G401.6 (cell line): Measurements from ENCODE around the gene GLIPR1L1.
"Not testable (repeated sequence)": the region's sequence is repeated elsewhere in the genome, so short reads cannot be mapped to it uniquely, and the experiment has no call there.

Experiments used
- FAIRE-seq: peaks from 2 replicates; lab custom pipeline; 2012; peaks lifted over from hg19 to GRCh38; lab: Jason Lieb, UNC

The GLIPR1L1 gene, protein sequence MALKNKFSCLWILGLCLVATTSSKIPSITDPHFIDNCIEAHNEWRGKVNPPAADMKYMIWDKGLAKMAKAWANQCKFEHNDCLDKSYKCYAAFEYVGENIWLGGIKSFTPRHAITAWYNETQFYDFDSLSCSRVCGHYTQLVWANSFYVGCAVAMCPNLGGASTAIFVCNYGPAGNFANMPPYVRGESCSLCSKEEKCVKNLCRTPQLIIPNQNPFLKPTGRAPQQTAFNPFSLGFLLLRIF

DNA sequence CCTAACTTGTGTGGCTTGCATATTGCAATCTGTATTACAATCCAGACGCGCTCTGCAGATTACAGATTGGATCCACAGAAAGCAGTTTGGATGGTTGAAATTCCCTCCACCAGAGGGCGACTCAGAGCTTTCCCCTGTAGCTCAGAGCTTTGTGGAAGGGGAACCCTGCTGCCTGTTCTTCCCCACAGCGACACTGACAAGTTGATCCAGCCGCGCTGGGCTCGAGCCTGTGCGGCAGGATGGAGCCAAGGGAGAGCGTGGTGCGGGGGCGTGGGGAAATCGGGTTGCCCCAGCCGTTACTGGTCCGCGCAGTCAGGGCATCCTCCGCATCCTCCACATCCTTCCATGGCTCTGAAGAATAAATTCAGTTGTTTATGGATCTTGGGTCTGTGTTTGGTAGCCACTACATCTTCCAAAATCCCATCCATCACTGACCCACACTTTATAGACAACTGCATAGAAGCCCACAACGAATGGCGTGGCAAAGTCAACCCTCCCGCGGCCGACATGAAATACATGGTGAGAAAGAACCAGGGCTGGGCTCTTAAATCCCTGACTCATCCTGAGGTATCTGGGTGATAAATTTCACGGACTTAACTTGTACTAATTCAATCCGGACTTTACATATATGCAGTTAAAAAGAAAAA lies at the start of gene GLIPR1L1:
Gene GLIPR1L1, plus strand, starts transcription at position 287 of the 647 bp plus-strand sequence. Its CDS starts 59 bp downstream, at position 346.
- FAIRE-seq = peak; percentile 89

DNA sequence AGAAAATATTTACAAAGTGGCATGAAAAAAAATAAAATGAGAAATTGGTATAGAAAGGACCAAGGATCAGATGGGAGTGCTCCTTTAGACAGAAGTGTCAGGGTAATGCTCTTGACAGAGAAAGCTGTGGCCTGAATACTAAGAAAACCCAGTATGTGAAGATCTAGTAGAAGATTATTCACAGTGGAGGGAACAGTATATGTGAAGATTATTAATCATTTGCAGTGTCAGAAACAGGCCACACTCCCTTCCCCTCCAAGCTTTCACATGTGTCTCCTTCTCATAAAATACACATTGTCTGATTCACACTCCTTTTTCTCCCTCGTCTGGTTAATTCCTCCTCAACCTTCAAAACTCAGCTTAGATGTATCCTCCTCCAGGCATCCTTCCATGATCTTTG lies 45.6 kb upstream of the GLIPR1L1 start:
- FAIRE-seq = no peak

DNA sequence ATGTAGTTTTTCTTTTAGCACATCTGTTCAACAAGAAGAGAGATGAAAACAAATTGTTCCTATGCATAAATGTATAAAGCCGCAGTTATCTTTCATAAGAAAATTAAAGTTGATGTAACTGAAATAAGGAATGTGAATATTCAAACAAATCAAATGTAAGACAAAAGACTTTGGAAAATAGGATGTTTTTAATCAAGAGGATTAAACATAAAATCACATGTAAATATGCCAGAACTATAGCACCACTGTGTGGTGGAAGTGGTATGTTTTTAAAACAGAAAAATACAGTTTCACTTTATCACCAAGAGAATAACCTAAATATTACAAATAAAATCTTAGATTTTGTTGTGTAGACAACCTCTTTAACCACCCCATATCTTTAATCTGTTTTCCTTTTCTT lies 44.7 kb upstream of the GLIPR1L1 start:
- FAIRE-seq = peak; percentile 94

DNA sequence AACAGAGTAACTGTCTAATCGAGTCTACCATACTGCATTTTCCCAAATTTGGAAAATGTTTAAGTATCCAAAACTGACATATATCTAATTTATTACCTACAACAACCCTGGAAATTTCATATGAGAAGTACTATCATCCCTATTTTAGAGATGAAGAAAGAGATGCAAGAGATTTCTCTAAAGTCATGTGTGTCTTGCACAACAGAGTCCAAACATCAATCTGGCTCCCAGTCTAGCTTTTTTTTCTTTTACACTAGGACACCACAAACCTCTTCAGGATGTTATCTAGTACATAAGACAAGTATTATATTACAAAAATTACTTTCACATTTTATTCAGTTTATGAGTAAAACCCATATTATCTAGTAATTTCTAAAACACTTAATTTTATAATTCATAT lies 43.5 kb upstream of the GLIPR1L1 start:
- FAIRE-seq = no peak

DNA sequence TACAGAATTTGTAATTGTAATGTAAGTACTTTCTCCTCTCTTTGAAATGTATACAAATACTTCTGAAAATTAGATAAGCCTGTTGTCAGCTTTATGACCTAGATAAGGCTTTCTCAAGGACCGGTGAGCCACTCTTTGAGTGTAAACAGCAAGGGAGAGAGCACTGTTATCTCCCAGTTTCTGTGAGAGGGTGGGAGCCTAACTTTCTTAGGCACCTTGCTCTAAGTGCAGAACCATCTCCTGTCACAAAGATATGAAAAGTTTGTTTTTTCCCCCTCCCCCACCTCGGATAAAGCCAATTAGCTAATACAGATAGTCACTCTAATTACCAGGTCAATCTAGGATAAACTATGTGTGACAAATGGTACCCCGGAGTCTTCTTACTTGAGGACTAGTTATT lies 40.1 kb upstream of the GLIPR1L1 start:
- no peak for FAIRE-seq

DNA sequence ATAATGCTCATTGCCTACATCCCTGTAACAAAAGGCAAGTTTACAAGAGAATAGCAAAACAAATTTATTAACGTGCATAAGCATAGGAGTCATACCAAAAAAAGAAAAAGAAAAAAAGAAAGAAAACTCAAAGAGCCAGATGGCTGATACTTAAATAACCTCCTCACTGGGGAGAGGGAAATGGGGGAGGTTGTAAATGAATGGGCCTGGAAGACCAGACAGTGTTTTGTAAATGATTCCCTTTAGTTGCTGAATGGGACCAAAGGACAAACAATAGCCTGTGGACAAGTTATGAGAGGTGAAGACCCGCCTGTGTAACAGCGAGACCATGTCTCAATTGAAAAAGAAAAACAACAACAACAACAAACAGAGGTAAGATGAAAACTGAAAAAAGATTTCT lies 39.7 kb upstream of the GLIPR1L1 start:
- FAIRE-seq = no peak

DNA sequence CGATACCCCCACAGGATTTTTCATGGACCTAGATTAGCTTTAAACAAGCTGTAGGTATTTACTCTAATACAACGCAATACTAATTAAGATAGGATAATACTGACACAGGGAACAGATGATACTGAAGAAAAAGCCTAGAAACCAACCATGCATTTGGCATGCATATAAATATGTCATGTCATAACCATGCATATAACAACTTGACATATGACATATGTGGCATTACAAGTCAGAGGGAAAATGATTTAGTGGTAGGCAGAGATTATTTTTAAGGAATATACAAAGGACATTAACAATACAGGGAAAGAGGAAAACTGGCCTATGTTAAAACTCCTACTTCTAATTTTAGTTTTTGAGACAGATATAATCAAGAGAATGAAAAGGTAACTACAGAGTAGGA lies 32.2 kb upstream of the GLIPR1L1 start:
- no peak for FAIRE-seq

DNA sequence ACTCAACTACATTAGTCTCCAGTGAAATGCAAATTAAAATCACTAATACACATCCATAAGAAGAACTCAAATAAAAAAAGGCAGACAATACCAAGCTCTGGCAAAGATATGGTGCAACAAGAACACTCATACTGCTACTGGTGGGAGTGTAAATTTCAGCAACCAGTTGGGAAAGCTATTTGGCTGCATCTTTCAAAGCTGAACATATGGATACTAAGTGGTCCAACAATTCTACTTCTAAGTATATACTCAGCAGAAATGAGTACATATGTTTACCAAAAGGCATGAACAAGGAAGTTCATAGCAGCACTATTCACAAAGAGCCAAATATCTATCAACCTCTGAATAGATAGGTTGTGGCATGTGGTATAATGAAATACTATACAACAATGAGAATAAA lies 31.7 kb upstream of the GLIPR1L1 start:
- no peak for FAIRE-seq

DNA sequence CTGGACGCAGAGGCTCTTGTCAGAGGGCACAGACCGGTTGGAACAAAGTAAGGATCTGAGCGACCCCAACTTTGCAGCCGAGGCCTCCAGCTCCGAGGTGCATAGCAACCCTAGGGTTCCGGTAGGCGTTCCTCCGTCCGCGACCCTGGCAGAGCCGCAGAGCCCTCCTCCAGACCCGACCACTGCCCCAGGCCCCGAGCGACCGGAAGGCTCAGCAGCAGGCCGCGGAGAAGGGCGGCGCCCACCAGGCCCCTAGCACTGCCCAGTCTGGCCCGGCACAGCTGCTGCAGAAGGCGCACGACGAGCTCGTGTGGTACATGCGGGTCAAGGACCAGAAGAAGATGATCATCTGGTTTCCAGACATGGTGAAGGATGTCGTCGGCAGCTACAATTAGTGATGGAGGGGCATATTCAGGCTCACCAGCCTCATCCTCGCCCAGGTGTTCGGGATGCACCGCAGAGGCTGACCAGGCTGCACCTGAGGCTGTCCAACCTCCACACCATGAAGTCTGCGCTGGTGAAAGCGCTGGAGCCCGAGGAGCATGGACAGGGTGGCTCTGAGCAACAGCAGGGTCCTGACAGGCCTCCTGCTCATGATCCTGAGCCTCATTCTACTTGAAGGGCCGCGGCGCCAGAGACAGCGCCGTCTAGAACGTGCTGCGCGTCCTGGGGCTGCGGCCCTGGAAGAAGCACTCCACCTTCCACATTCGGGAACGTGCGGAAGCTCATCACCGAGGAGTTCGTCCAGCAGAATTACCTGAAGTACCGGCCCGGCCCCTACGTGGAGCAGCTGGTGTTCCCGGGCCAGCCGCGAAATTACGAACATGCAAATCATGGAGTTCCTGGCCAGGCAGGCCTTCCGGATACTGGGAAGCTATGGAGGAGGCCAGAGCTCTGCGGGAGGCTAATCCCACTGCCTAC lies 28.8 kb upstream of the GLIPR1L1 start:
- no peak for FAIRE-seq

DNA sequence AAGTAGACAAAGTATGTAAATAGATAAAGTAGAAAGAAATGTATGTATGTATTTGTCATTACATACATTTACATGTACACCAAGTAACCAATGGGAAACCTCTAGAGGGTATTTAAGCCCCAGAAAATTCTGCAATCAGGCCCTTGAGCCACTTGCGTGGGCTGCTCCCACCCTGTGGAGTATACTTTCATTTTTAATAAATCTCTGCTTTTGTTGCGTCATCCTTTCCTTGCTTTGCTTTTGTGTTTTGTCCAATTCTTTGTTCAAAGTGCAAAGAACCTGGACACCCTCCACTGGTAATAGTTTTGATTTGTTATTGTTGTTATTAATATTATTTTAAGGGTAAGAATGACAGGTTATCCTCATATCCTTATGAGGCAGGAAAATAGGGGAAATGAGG lies 26.2 kb upstream of the GLIPR1L1 start:
- FAIRE-seq = no peak

DNA sequence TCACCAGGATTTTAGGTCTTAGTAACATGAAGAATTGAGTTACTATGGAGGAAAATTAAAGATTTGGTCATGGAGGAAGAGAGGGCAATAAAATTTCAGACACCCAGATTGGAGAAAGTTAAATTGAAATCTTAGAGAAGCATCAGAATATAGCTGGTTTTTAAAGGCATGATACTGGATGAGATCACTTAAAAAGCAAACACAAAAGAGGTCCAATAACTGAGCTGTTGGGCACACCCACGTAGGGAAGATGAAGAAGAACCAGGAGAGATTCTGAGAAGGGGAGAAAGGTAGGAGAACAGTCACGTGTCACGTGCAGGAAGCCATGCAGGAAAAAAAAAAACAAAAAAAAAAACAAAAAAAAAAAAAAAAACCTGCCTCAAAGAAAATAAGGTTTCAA lies 23.1 kb upstream of the GLIPR1L1 start:
- no peak for FAIRE-seq

DNA sequence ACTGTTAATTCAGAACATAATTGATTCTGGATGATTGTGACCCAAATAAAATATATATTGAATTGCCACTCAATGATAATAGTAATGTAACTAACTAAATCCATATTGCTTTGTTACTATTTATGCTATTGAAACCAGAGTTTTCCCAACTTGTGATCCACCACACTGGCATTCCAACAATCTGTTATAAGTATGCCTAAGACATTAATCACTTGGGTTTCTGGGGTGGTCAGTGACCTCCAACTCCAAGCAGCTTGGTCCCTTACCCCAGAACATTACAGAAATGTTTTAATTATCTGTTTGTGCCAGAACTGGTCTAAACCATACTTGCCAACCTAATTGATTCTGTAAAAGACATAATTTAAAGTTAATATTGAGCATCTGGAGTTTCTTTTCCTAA lies 19.0 kb upstream of the GLIPR1L1 start:
- FAIRE-seq = peak; percentile 95

DNA sequence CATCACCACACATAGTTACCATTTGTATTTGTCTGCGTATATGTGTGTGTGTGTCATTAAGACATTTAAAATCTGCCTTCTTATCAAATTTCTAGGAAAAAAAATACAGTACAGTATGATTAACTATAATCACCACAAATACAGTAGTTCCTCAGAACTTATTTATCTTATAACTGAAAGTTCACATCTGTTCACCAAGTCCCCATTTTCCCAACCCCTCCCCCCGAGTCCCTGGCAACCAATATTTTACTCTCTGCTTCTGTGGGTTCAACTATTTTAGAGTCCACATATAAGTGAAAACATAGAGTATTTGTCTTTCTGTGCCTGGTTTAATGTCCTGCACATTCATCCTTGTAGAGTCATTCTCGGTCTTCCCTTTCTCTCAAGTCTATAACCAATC lies 16.7 kb upstream of the GLIPR1L1 start:
- no peak for FAIRE-seq

DNA sequence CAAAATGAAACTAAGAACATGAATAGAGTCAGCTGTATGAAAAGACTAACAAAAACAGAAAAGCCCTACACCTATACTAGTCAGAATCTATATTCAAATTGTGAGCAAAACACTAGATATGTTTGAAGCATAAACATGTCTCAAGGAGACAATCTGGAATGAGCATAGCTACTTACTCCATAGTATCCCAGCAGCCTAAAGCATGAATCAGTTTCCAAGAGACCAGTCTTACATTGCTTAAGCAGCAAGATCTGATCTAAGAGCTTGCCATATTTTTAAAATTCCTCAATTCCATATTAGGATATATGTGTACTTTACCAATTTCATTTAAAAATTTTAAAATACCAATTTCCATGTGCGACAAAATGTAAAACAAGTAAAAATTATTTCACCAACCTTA lies 12.0 kb upstream of the GLIPR1L1 start:
- FAIRE-seq = peak; percentile 87

DNA sequence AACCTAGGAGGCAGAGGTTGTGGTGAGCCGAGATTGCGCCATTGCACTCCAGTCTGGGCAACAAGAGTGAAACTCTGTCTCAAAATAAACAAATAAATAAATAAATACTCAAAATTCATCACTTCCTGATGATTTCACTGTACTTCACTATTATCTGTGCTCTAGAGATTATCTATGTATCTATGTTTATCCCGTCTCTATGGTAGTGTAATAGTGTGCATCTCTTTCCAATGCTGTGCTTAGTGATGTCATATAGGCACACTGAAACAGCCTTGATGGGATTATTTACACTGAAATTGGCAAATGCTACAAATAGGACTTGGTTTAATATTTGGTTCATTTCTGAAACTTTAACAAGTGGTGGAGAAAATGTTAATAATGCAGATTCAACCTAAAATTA lies 10.8 kb upstream of the GLIPR1L1 start:
- no peak for FAIRE-seq

DNA sequence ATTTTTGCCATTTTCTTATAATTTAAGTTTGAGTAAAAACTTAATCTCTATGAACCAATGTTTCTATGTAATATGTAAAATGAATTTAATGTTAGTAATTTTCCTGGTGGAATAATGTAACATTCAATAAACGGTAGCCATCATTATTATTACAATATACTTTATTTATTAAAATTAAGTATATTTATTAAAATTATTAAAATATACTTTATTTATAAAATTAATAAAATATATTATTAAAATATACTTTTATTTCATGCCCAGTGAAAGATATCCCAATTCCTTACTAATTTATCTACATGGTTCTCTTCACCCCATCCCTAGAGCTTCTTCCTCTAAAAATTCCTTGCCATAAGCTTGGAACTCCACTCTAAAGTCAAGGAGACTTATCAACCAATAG lies 6.8 kb upstream of the GLIPR1L1 start:
- no peak for FAIRE-seq

DNA sequence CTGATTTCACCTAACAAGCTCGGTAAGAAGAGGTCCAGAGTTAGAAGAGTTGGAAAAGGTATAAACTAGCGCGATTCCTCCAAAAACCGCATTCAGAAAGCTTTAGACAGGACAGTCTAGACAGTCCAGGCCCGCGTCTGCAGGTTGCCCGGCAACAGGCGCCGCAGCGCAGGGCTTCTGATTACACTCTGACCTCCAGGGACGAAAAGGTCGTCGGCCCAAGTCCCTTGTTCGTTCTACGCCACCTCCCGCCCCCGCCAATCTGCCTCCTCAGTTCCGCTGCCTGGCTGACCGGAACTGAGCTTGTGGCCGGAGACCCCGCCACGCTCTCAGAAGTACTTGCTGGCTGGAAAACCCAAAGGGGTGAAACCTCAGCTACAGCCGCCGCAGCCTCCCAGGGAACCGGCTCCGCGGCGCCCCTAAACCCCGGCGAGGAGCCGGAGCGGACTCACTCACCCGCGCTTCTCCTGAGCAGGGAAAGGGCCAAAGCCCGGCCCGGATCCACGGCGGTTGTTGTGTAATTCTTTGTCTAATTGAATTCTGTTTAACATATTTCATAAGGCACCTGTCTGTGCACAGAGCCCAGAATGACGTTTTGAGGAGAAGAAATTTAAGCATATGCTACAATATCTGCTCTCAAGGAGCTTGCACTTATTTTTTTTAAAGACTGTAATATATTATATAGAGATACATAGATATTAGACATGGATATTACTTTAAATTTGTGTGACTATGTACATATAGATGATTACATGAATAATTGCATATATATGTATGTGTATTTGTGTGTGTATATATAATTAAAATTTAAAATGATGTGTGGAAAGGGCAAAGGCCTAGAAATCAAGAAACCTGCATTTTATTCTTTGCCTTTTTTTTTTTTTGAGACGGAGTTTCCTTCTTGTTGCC lies 4.3 kb upstream of the GLIPR1L1 start, which contains the start of gene CAPS2:
Gene CAPS2, minus strand, starts transcription at position 407 of the 909 bp plus-strand sequence. CDS start 3,826 bp downstream, outside the sequence.
- peak; percentile 52 for FAIRE-seq

DNA sequence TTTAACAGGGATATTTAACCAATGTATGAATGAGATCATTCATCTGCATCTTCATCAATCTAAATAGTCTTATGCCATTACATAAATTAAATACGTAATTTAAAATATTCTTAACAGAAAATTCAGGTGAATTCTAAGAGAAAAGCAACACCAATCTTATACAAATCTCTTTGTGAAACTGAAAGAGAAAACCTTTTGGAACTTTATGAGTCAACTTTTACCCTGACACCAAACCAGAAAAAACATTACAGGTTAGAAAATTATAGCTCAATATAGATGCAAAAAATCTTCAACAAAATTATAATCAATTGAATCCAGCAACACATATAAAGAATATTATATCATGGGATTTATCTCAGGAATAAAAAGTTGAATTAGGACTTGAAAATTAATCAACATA lies 3.4 kb downstream of the GLIPR1L1 start:
- peak; percentile 44 for FAIRE-seq

DNA sequence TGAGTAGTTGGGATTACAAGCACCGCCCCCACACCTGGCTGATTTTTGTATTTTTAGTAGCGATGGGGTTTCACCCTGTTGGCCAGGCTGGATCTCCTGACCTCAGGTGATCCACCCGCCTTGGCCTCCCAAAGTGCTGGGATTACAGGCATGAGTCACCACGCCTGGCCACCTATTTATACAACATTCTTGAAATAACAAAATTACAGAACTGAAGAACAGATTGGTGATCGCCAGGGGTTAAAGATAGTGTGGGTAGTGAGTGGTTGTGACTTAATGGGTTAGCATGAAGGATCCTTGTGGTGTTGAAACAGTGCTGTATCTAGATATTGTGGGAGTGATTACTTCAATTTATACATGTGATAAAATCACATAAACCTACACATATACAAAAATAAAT lies 7.4 kb downstream of the GLIPR1L1 start:
- FAIRE-seq = no peak

DNA sequence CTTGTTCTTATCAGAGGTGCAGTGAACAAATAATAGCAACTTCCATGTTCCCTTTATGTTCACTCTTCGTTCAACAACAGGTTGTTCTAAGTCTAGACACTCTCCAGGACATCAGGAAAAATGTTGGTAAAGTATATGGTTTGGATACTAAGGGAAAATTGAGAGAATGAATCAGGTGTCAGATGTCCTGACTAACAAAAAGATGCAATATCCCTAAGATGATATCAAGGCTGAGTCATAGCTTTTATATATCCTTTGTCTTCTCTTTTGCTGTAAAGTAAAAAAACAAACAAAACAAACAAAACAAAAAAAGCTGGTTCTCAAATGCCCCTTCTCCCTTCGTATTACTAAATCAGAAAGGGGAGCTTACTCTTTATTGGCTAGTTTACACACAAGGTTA lies 11.1 kb downstream of the GLIPR1L1 start:
- no peak for FAIRE-seq

DNA sequence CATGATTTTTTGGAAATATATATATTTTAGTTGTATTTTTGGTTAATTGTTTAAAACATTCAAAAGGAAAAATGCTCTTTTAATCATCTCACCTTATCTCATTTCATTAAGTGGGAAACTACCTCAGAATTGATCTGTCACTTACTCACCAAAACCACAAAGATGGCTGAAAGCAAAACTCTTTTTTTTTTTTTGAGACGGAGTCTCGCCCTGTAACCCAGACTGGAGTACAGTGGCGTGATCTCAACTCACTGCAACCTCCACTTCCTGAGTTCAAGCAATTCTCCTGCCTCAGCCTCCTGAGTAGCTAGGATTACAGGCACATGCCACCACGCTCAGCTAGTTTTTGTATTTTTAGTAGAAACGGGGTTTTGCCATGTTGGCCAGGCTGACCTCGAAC lies 11.7 kb downstream of the GLIPR1L1 start:
- FAIRE-seq = not testable (repeated sequence)

DNA sequence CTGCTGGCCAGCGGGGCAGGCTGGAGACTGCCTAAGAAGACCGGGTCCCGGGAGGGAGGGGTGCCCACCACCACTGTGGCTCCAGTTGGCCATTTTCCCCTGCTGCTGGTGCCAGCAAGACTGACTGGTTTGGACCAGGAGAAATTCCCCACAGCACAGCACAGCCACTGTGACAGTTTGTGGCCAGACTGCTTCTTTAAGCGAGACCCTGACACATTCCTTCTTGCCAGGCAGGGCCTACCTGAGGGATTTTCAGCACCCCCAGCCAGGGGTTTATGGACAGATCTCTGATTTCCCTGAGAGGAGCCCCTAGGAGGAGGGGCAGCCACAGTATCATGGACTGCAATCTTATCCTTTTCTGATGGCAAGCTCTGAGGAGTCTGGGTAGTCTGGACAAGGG lies 15.5 kb downstream of the GLIPR1L1 start:
- FAIRE-seq = no peak
